Measurements from ENCODE around the gene PCDH17.

PCDH17 gene

GRCh38 chr13:57739089-57739488, 107.5 kb downstream of the PCDH17 start:
- no peak for DNase-seq

GRCh38 chr13:57739543-57740190, 108.1 kb downstream of the PCDH17 start:
- DNase-seq, result no peak

- no peak for DNase-seq
These were observed 109.2 kb downstream of the PCDH17 start for GRCh38 chr13:57740719-57741118.

- DNase-seq, result no peak
These were observed 116.6 kb downstream of the PCDH17 start for GRCh38 chr13:57748096-57748495.

GRCh38 chr13:57760951-57761350, 129.4 kb downstream of the PCDH17 start:
- DNase-seq, result no peak

GRCh38 chr13:57763689-57764088, 132.1 kb downstream of the PCDH17 start:
- DNase-seq, result no peak

All from activated CD4-positive, alpha-beta T cell treated with anti-CD3 and anti-CD28 coated beads for 4 hours (primary cell).